Activated CD4-positive, alpha-beta T cell treated with anti-CD3 and anti-CD28 coated beads, Interleukin-2, amount 50 U/mL, for 1 hour (primary cell): Measurements from ENCODE around the gene STX2.
"Not testable (repeated sequence)": the region's sequence is repeated elsewhere in the genome, so short reads cannot be mapped to it uniquely, and the experiment has no call there.

Source experiments
- DNase-seq: peaks from one replicate; pipeline ENCODE4 v3.0.0-alpha.2; 2020

Gene STX2

GRCh38 chr12:130838951-130839769, at the start of gene STX2:
Gene STX2 (minus strand): TSS chr12:130839250. CDS start chr12:130839099, 151 bp downstream.
- peak; percentile 89 for DNase-seq

GRCh38 chr12:130887190-130887589, 48.1 kb upstream of the STX2 start:
- DNase-seq, result not testable (repeated sequence)

GRCh38 chr12:130881548-130881947, 42.5 kb upstream of the STX2 start:
- DNase-seq, result no peak

GRCh38 chr12:130881046-130881445, 42.0 kb upstream of the STX2 start:
- DNase-seq, result no peak

- DNase-seq, result no peak
Measured at GRCh38 chr12:130880411-130880885, 41.4 kb upstream of the STX2 start.

- no peak for DNase-seq
Measured at GRCh38 chr12:130879781-130880389, 40.8 kb upstream of the STX2 start.

- no peak for DNase-seq
Measured at GRCh38 chr12:130879212-130879686, 40.2 kb upstream of the STX2 start.

GRCh38 chr12:130878193-130879185, 39.4 kb upstream of the STX2 start:
- no peak for DNase-seq

- no peak for DNase-seq
Measured at GRCh38 chr12:130877333-130877732, 38.3 kb upstream of the STX2 start.

GRCh38 chr12:130876758-130877157, 37.7 kb upstream of the STX2 start:
- DNase-seq, result no peak

GRCh38 chr12:130876297-130876696, 37.2 kb upstream of the STX2 start:
- DNase-seq, result no peak

GRCh38 chr12:130875708-130876107, 36.7 kb upstream of the STX2 start:
- not testable (repeated sequence) for DNase-seq

GRCh38 chr12:130875193-130875592, 36.1 kb upstream of the STX2 start:
- no peak for DNase-seq

GRCh38 chr12:130874696-130875095, 35.6 kb upstream of the STX2 start:
- DNase-seq, result no peak

- DNase-seq, result no peak
Measured at GRCh38 chr12:130873825-130874224, 34.8 kb upstream of the STX2 start.

GRCh38 chr12:130873106-130873795, 34.2 kb upstream of the STX2 start:
- DNase-seq, result no peak

GRCh38 chr12:130872179-130873096, 33.4 kb upstream of the STX2 start:
- peak; percentile 42 for DNase-seq

- DNase-seq, result peak; percentile 87
Measured at GRCh38 chr12:130871286-130872178, 32.5 kb upstream of the STX2 start, which contains the start of gene RAN. Gene RAN (plus strand): TSS chr12:130872066. CDS start chr12:130872594, 528 bp downstream.

- peak; percentile 61 for DNase-seq
Measured at GRCh38 chr12:130870442-130871285, 31.6 kb upstream of the STX2 start.
